Keratinocyte (primary cell): ENCODE results near the gene FOXN1. TPM values are rescaled to one million over a fixed set of nuclear protein-coding genes. Genes with fewer than 3 reads are reported as not detected.

Source experiments
- DNase-seq: peaks from one replicate; pipeline ENCODE4 v3.0.0-alpha.2; 2011; ENCODE audit warnings: low read depth, missing footprints, low spot score
- FAIRE-seq: peaks from 2 replicates; lab custom pipeline; 2011; peaks lifted over from hg19 to GRCh38; lab: Jason Lieb, UNC
- H2AFZ ChIP-seq: 2 replicates; pipeline ENCODE4 v1.6.0; 2012; ENCODE audit warnings: low read length, control low read depth, inconsistent platforms; ENCODE audit not compliant: control insufficient read depth
- H3K27ac ChIP-seq: 2 replicates; pipeline ENCODE4 v1.5.1; 2011; ENCODE audit warnings: low read length; ENCODE audit not compliant: control insufficient read depth, insufficient read depth
- H3K27me3 ChIP-seq: 3 replicates; pipeline ENCODE4 v1.6.0; 2011; ENCODE audit warnings: low read length; ENCODE audit not compliant: control insufficient read depth, insufficient read depth; ENCODE audit errors: extremely low read depth
- H3K36me3 ChIP-seq, 2 experiments: 2 replicates in 1 of 2; 3 replicates in 1 of 2; pipeline ENCODE4 v1.5.1; 2011; ENCODE audit warnings: low read length in 2 of 2, mild to moderate bottlenecking in 1 of 2; ENCODE audit not compliant: control insufficient read depth in 2 of 2, insufficient read depth in 2 of 2; ENCODE audit errors: extremely low read depth in 1 of 2
- H3K4me1 ChIP-seq: 3 replicates; pipeline ENCODE4 v1.5.1; 2011; ENCODE audit warnings: low read length; ENCODE audit not compliant: control insufficient read depth, insufficient read depth; ENCODE audit errors: extremely low read depth
- H3K4me2 ChIP-seq: 3 replicates; pipeline ENCODE4 v1.6.0; 2011; ENCODE audit warnings: low read depth, low read length; ENCODE audit not compliant: control insufficient read depth, insufficient read depth; ENCODE audit errors: extremely low read depth
- H3K4me3 ChIP-seq, 3 experiments: fragments of 200-600 bp in 1 of 3; sonication (generic) in 1 of 3; 2 replicates in 2 of 3; 3 replicates in 1 of 3; pipeline ENCODE4 v1.5.1; 2011 to 2016; ENCODE audit warnings: low read length in 3 of 3, mild to moderate bottlenecking in 3 of 3, control low read depth in 2 of 3, inconsistent platforms in 1 of 3, low read depth in 1 of 3, mixed read lengths in 1 of 3, mixed run types in 1 of 3, moderate library complexity in 1 of 3; ENCODE audit not compliant: control insufficient read depth in 2 of 3, insufficient read depth in 2 of 3; ENCODE audit errors: extremely low read depth in 1 of 3
- H3K79me2 ChIP-seq: 2 replicates; pipeline ENCODE4 v1.6.0; 2012; ENCODE audit warnings: low read length; ENCODE audit not compliant: control insufficient read depth, insufficient read depth
- H3K9ac ChIP-seq: 3 replicates; pipeline ENCODE4 v1.6.0; 2011; ENCODE audit warnings: low read length; ENCODE audit not compliant: control insufficient read depth, insufficient read depth; ENCODE audit errors: extremely low read depth
- H3K9me1 ChIP-seq: 3 replicates; pipeline ENCODE4 v1.6.0; 2011; ENCODE audit warnings: low read length; ENCODE audit not compliant: control insufficient read depth, insufficient read depth; ENCODE audit errors: extremely low read depth
- H3K9me3 ChIP-seq: 2 replicates; pipeline ENCODE4 v1.5.1; 2012; ENCODE audit warnings: low read depth, low read length; ENCODE audit not compliant: control insufficient read depth
- H4K20me1 ChIP-seq: 3 replicates; pipeline ENCODE4 v1.6.0; 2011; ENCODE audit warnings: low read length; ENCODE audit not compliant: control insufficient read depth, insufficient read depth; ENCODE audit errors: extremely low read depth
- CTCF ChIP-seq, 3 experiments: IDR thresholded peaks in 1 of 3; conservative IDR thresholded peaks in 1 of 3; optimal IDR thresholded peaks in 1 of 3; 2 replicates in 2 of 3; 3 replicates in 1 of 3; pipeline versions ENCODE3 to v1.5.1; 2011; ENCODE audit warnings: low read length in 3 of 3, mild to moderate bottlenecking in 3 of 3, moderate library complexity in 2 of 3, control low read depth in 1 of 3, inconsistent platforms in 1 of 3; ENCODE audit not compliant: insufficient read depth in 2 of 3; ENCODE audit errors: extremely low read depth in 1 of 3
- EZH2 ChIP-seq: IDR thresholded peaks from one replicate; pipeline ENCODE4 v1.6.1; 2012; ENCODE audit warnings: inconsistent platforms, mild to moderate bottlenecking, low read length, moderate library complexity
- dilution Hi-C: fragments of 300-500 bp; cut with MboI; formaldehyde crosslinking; loops from one replicate; pipeline ENCODE4 v1.7.0; 2020; ENCODE audit warnings: low sequenced_read_pairs; ENCODE audit not compliant: extremely low pct_ligation_motif_present
- polyA plus RNA-seq, 5 experiments: library from polyadenylated mRNA; depleted of rRNA in 3 of 5; stranded (reverse) in 3 of 5; stranded (forward) in 1 of 5; unstranded in 1 of 5; fragments of >200 nt; gene quantifications; 1 replicate in 1 of 5; 2 replicates in 3 of 5; 3 replicates in 1 of 5; pipeline versions ENCODE4 v1.2.1 to v1.2.3, GENCODE V29; 2011 to 2012; ENCODE audit warnings: missing spikeins in 2 of 5, low read depth in 1 of 5, low replicate concordance in 1 of 5

Gene FOXN1
- polyA plus RNA-seq, 1 donor (not counting 4 experiments of a cell fraction or from before 2014, with no cell fraction given), result 0.29 TPM

DNA sequence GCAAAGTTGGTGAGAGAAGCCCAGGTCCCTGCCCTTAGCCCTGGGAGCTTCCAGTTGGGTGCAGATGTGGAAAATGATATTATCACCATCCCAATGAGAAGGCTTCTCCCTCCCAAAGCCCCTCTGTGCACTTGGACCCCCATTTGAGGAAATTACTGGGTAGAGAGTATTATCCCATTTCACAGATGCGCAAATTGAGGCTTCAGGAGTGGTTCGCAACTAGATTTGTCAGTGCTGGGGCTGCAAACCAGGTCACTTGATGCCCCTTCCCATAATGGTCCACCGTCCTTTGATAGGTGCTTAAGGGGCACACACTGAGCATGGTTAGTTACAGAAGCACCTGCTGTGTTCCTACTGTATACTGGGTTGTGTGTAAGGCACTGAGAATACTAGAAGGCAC, 14.3 kb upstream of the FOXN1 start:
- Histone ChIP-seq H3K27me3 (peaks cover 6% of the 10 kb centered on the region), H3K4me1 (peaks cover 9% of the 10 kb centered on the region), H3K4me2 (no peak overlapping the region), H3K9me1 (no peaks in the 10 kb centered on the region), H3K36me3 (no peaks in the 10 kb centered on the region), H3K9me3 (no peaks in the 10 kb centered on the region), H3K4me3 (no peak overlapping the region), H3K27ac (no peak overlapping the region), H2AFZ (no peak overlapping the region), H3K9ac (no peak overlapping the region), H4K20me1 (peaks cover 3% of the 10 kb centered on the region), H3K79me2 (no peaks in the 10 kb centered on the region)
- FAIRE-seq (no peak), DNase-seq (no peak)
- TF ChIP-seq EZH2, result no peak
- TF ChIP-seq CTCF (optimal IDR thresholded peaks at IDR 0.05 in 1 of 3, IDR thresholded peaks at IDR 0.05 in 1 of 3, conservative IDR thresholded peaks at IDR 0.05 in 1 of 3; ENCODE audit: extremely low read depth in 1 of 3, insufficient read depth in 2 of 3, low read length in 3 of 3), result no peak
- dilution Hi-C loops, result no loop called here

GRCh38 chr17:28492352-28493310, 13.5 kb upstream of the FOXN1 start:
- dilution Hi-C loops, result no loop called here
- peak; percentile 15 for DNase-seq
- TF ChIP-seq CTCF (optimal IDR thresholded peaks at IDR 0.05 in 1 of 3, IDR thresholded peaks at IDR 0.05 in 1 of 3, conservative IDR thresholded peaks at IDR 0.05 in 1 of 3; ENCODE audit: extremely low read depth in 1 of 3, insufficient read depth in 2 of 3, low read length in 3 of 3) (peak in 2 of 3 experiments; percentile 41 to 56), EZH2 (no peak)
- peak; percentile 93 for FAIRE-seq
- Histone ChIP-seq H3K79me2 (no peaks in the 10 kb centered on the region), H3K4me1 (peaks cover 9% of the 10 kb centered on the region), H3K4me2 (no peak overlapping the region), H3K9me3 (no peaks in the 10 kb centered on the region), H3K9ac (no peak overlapping the region), H3K36me3 (no peaks in the 10 kb centered on the region), H4K20me1 (peaks cover 3% of the 10 kb centered on the region), H2AFZ (no peak overlapping the region), H3K27ac (no peak overlapping the region), H3K27me3 (peaks cover 3% of the 10 kb centered on the region), H3K4me3 (no peak overlapping the region), H3K9me1 (no peaks in the 10 kb centered on the region)
